ENCODE data around the gene SRPRB.

Gene SRPRB

GRCh38 chr3:133824961-133825485 is 19.4 kb downstream of the SRPRB start:
- H3K27me3 ChIP-seq = no peaks in the 10 kb centered on the region
- peaks cover 13% of the 10 kb centered on the region for H3K36me3 ChIP-seq
- H3K4me3 ChIP-seq (ENCODE audit: low read depth in 1 of 2, low read length in 1 of 2) = no peak overlapping the region
- no peak for TF ChIP-seq CTCF (IDR thresholded peaks at IDR 0.05)
- H3K9me3 ChIP-seq = no peaks in the 10 kb centered on the region
- no peaks in the 10 kb centered on the region for H3K4me1 ChIP-seq (ENCODE audit: control insufficient read depth in 1 of 2, insufficient read depth in 1 of 2, low read depth in 1 of 2, low read length in 1 of 2)
- no peak overlapping the region for H3K27ac ChIP-seq

GRCh38 chr3:133825969-133826727 is 20.5 kb downstream of the SRPRB start:
- no peak overlapping the region for H3K27ac ChIP-seq
- TF ChIP-seq CTCF (IDR thresholded peaks at IDR 0.05) = no peak
- peaks cover 8% of the 10 kb centered on the region for H3K36me3 ChIP-seq
- H3K4me1 ChIP-seq (ENCODE audit: control insufficient read depth in 1 of 2, insufficient read depth in 1 of 2, low read depth in 1 of 2, low read length in 1 of 2) = no peaks in the 10 kb centered on the region
- H3K27me3 ChIP-seq = no peaks in the 10 kb centered on the region
- H3K9me3 ChIP-seq = no peaks in the 10 kb centered on the region
- no peak overlapping the region for H3K4me3 ChIP-seq (ENCODE audit: low read depth in 1 of 2, low read length in 1 of 2)

GRCh38 chr3:133827136-133827535 is 21.5 kb downstream of the SRPRB start:
- Histone ChIP-seq H3K4me3 (ENCODE audit: low read depth in 1 of 2, low read length in 1 of 2) (no peak overlapping the region), H3K27me3 (no peaks in the 10 kb centered on the region), H3K27ac (no peak overlapping the region), H3K4me1 (ENCODE audit: control insufficient read depth in 1 of 2, insufficient read depth in 1 of 2, low read depth in 1 of 2, low read length in 1 of 2) (no peaks in the 10 kb centered on the region), H3K9me3 (no peaks in the 10 kb centered on the region), H3K36me3 (peaks cover 8% of the 10 kb centered on the region)
- no peak for TF ChIP-seq CTCF (IDR thresholded peaks at IDR 0.05)

- no peak overlapping the region for H3K4me3 ChIP-seq (ENCODE audit: low read depth in 1 of 2, low read length in 1 of 2)
- H3K27ac ChIP-seq = no peak overlapping the region
- no peaks in the 10 kb centered on the region for H3K9me3 ChIP-seq
Observed at GRCh38 chr3:133827684-133828083, 22.1 kb downstream of the SRPRB start.

GRCh38 chr3:133828576-133829309 is 23.1 kb downstream of the SRPRB start:
- no peaks in the 10 kb centered on the region for H3K27me3 ChIP-seq
- no peaks in the 10 kb centered on the region for H3K9me3 ChIP-seq
- TF ChIP-seq CTCF (IDR thresholded peaks at IDR 0.05) = no peak
- H3K27ac ChIP-seq = no peak overlapping the region
- H3K36me3 ChIP-seq = peaks cover 8% of the 10 kb centered on the region
- no peaks in the 10 kb centered on the region for H3K4me1 ChIP-seq (ENCODE audit: control insufficient read depth in 1 of 2, insufficient read depth in 1 of 2, low read depth in 1 of 2, low read length in 1 of 2)
- H3K4me3 ChIP-seq (ENCODE audit: low read depth in 1 of 2, low read length in 1 of 2) = no peak overlapping the region

More at GRCh38 chr3:133827684-133828083, 22.1 kb downstream of the SRPRB start:
- Histone ChIP-seq H3K36me3 (peaks cover 8% of the 10 kb centered on the region), H3K4me1 (ENCODE audit: control insufficient read depth in 1 of 2, insufficient read depth in 1 of 2, low read depth in 1 of 2, low read length in 1 of 2) (no peaks in the 10 kb centered on the region), H3K27me3 (no peaks in the 10 kb centered on the region)
- TF ChIP-seq CTCF (IDR thresholded peaks at IDR 0.05) = no peak

Data from neutrophil (primary cell).